ENCODE measurements around the gene GNAQ. TPM values are rescaled to one million over a fixed set of nuclear protein-coding genes. Genes with fewer than 3 reads are reported as not detected.

GNAQ gene
- total and polyA plus RNA-seq, 12 donors: 5.4 to 19.8 (median 13.2) TPM

DNA sequence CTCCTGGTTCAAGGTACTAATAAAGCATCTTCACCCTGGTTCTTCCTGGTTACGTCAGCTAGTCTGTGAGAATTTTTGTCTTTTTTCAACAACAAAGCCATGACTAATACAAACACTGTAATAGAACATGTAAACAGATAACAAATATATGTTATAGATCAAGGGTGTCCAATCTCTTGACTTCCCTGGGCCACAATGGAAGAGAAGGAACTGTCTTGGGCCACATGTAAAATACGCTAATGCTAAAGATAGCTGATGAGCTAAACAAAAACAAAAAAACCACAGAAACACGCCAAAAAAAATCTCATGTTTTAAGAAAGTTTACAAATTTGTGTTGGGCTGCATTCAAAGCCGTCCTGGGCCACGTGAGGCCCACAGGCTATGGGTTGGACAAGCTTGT is 259.0 kb downstream of the GNAQ start:
- no peak overlapping the region for H3K27ac ChIP-seq
- peaks cover 0 to 17% (median 0%) of the 10 kb centered on the region in 9 donors for H3K36me3 ChIP-seq
- 80% methylated on average over 5 of the region's 5 CpGs for WGBS, 2 donors
- no peak overlapping the region for H3K4me3 ChIP-seq
- DNase-seq (no peak), ATAC-seq (no peak)
- TF ChIP-seq CTCF (IDR thresholded peaks at IDR 0.05): no peak
- H3K4me1 ChIP-seq: peaks cover 0 to 40% (median 13%) of the 10 kb centered on the region in 9 donors
- intact Hi-C loops (cut with DNase I): no loop called here
- H3K9me3 ChIP-seq: peaks cover 0 to 22% (median 2%) of the 10 kb centered on the region in 11 donors
- no peaks in the 10 kb centered on the region for H3K27me3 ChIP-seq

DNA sequence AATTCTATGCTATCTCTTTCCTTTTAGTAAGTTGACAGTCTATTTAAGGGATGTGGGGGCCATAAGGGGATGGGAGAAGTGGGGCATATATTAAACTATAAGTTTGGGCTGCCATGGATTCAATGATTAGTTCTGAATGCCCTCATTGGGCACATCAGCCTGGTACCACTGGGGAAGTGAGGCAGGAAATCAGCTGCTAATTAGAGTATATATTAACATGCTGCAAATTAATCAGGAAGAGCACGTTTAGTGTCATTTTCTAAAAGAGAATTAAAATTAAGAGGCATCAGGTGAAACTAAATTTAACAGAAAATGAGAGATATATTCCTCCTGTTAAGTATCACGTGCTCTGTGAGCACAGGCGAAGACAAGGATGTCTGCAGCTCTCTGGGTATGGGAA is 260.4 kb downstream of the GNAQ start:
- Histone ChIP-seq H3K36me3 (peaks cover 0 to 9% (median 0%) of the 10 kb centered on the region in 9 donors), H3K27me3 (no peaks in the 10 kb centered on the region), H3K9me3 (peaks cover 0 to 7% (median 0%) of the 10 kb centered on the region in 11 donors), H3K4me1 (peaks cover 0 to 40% (median 13%) of the 10 kb centered on the region in 9 donors), H3K4me3 (no peak overlapping the region), H3K27ac (no peak overlapping the region)
- DNase-seq (no peak), ATAC-seq (no peak)
- WGBS, 2 donors: 84 to 86% methylated on average over 3 of the region's 3 CpGs
- intact Hi-C loops (cut with DNase I): no loop called here
- no peak for TF ChIP-seq CTCF (IDR thresholded peaks at IDR 0.05)

- H3K27ac ChIP-seq: peak overlapping the region in 4 of 10 donors; percentile 51 to 69 (median 60)
- peaks cover 0 to 40% (median 13%) of the 10 kb centered on the region in 9 donors for H3K4me1 ChIP-seq
- H3K27me3 ChIP-seq: no peaks in the 10 kb centered on the region
- peaks cover 0 to 8% (median 0%) of the 10 kb centered on the region in 11 donors for H3K9me3 ChIP-seq
- ATAC-seq (no peak), DNase-seq (no peak)
- intact Hi-C loops (cut with DNase I): no loop called here
- no peak for TF ChIP-seq CTCF (IDR thresholded peaks at IDR 0.05)
- peaks cover 0 to under 1% (median 0%) of the 10 kb centered on the region in 9 donors for H3K36me3 ChIP-seq
- WGBS, 2 donors: 79 to 83% methylated on average over 6 of the region's 6 CpGs
- H3K4me3 ChIP-seq: no peak overlapping the region
These were observed 261.3 kb downstream of the GNAQ start for GRCh38 chr9:77770340-77770739.

DNA sequence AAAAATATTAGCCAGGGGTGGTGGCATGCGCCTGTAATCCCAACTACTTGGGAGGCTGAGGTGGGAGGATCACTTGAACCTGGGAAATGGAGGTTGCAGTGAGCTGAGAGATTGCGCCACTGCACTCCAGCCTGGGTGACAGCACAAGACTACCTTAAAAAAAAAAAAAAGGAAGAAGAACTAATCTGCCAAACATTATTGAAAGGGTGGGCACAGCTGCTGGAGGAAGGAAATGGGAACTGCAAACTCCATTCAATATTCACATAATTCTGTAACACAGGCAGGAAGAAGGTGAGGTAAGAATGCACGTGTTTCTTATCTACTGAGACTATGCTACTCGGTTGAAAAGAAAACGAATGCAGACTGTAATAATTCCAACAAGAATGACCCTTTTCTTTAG is 262.4 kb downstream of the GNAQ start:
- Histone ChIP-seq H3K9me3 (peaks cover 0 to 17% (median 0%) of the 10 kb centered on the region in 11 donors), H3K36me3 (no peaks in the 10 kb centered on the region), H3K27me3 (no peaks in the 10 kb centered on the region), H3K4me1 (peaks cover 0 to 40% (median 13%) of the 10 kb centered on the region in 9 donors), H3K27ac (peak overlapping the region in 7 of 10 donors; percentile 16 to 69 (median 51)), H3K4me3 (no peak overlapping the region)
- 67 to 74% methylated on average over 5 of the region's 5 CpGs for WGBS, 2 donors
- no peak for TF ChIP-seq CTCF (IDR thresholded peaks at IDR 0.05)
- no peak for DNase-seq
- ATAC-seq: peak in 7 of 8 donors; percentile 58 to 91 (median 80)
- intact Hi-C loops (cut with DNase I): no loop called here
